GM19395 (cell line): ENCODE results near the gene CADM3.

Experiments used
- ATAC-seq: cut with Tn5 transposase; IDR thresholded peaks from one replicate; pipeline ENCODE4 v1.9.1; 2021; ENCODE audit warnings: mild to moderate bottlenecking, moderate library complexity; ENCODE audit not compliant: unreplicated experiment

The CADM3 gene

DNA sequence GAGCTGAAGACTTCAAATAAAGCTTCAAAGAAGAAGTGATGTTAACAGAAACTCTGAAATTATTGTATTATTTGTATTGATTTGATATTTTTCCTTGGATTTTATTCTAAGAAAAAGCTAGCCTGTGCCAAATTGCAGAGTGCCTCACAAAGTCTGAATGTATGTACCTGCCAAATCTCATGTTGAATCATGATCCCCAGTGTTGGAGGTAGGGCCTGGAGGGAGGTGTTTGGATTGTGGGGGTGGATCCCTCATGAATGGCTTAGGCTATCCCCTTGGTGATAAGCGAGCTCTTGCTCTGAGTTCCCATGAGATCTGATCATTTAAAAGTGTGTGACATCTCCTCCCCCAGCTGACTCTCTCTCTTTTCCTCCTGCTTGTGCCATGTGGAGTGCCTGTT is 76.9 kb downstream of the CADM3 start:
- no peak for ATAC-seq

DNA sequence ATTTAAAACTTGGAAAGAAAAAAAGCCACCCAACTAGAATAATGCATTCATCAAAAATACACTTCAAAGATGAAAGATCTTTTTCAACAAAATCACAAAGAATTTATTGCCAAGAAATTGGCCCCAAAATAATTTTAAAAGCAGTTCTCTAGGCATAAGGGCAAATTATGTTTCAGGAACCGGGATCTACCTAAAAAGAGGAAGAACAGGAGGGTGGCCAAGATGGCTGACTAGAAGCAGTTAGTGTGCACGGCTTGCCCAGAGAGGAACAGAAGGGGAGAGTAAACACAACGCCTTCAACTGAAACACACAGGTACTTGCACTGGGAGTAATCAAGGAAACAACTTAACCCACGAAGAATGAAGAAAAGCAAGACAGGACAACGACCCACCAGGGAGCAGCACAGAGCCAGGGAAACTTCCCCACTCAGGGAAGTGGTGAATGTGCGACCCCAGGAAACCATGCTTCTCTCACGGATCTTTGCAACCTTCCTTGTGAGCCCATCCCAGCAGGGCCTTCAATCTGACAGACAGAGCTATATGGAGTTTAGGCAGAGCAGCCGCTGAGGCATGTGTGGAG is 79.3 kb downstream of the CADM3 start:
- ATAC-seq: no peak
